ENCODE measurements around the gene SYNE4. TPM values are rescaled to one million over a fixed set of nuclear protein-coding genes. Genes with fewer than 3 reads are reported as not detected.

The SYNE4 gene
- polyA plus RNA-seq, 1 of the 3 experiments (the other 2 are of a cell fraction), result 0.48 TPM

GRCh38 chr19:36049080-36049698 lies 40.6 kb upstream of the SYNE4 start (continued):
- no peak for TF ChIP-seq PBX3 (IDR thresholded peaks at IDR 0.05)

GRCh38 chr19:36047835-36048234 lies 39.2 kb upstream of the SYNE4 start:
- H3K4me2 ChIP-seq, result no peak overlapping the region
- H3F3A ChIP-seq (replicated peaks; ENCODE audit: insufficient read depth), result peaks cover 1% of the 10 kb centered on the region
- no peak overlapping the region for H3K27ac ChIP-seq (ENCODE audit: low read depth in 2 of 2, low read length in 1 of 2)
- no peaks in the 10 kb centered on the region for H3K36me3 ChIP-seq (replicated peaks in 1 of 2; ENCODE audit: control insufficient read depth in 1 of 2, insufficient read depth in 2 of 2, low read length in 1 of 2)
- CTCF ChIA-PET, result interaction anchor here (1.3 kb wide), 1 partner anchor 8 kb away, joined by 4 read pairs; no protein-coding TSS in a partner anchor
- H4K20me1 ChIP-seq (ENCODE audit: insufficient read depth), result no peaks in the 10 kb centered on the region
- H3K9me2 ChIP-seq, result no peaks in the 10 kb centered on the region
- TF ChIP-seq TCF12 (IDR thresholded peaks at IDR 0.05) (no peak), MEF2A (IDR thresholded peaks at IDR 0.05; ENCODE audit: borderline replicate concordance, low read depth) (no peak), ZBTB33 (IDR thresholded peaks at IDR 0.05; ENCODE audit: borderline replicate concordance, low read depth) (no peak), EZH2phosphoT487 (IDR thresholded peaks at IDR 0.05; ENCODE audit: borderline replicate concordance, low read depth) (no peak), GATA2 (CRISPR knock-in tag; IDR thresholded peaks at IDR 0.05) (no peak), TAF1 (IDR thresholded peaks at IDR 0.05; ENCODE audit: borderline replicate concordance, low read depth, low read length) (no peak), SMC3 (IDR thresholded peaks at IDR 0.05; ENCODE audit: low read depth, low read length) (no peak), FOSL2 (IDR thresholded peaks at IDR 0.05; ENCODE audit: borderline replicate concordance, low read depth) (no peak), TEAD4 (IDR thresholded peaks at IDR 0.05; ENCODE audit: borderline replicate concordance, insufficient read depth) (no peak), RAD21 (IDR thresholded peaks at IDR 0.05; ENCODE audit: low read length) (no peak), YY1 (IDR thresholded peaks at IDR 0.05; ENCODE audit: low read depth) (no peak), RFX5 (IDR thresholded peaks at IDR 0.05; ENCODE audit: low read length) (no peak), FOXM1 (IDR thresholded peaks at IDR 0.05; ENCODE audit: low read depth) (no peak), ELF1 (IDR thresholded peaks at IDR 0.05) (no peak), USF1 (IDR thresholded peaks at IDR 0.05; ENCODE audit: borderline replicate concordance, low read depth) (no peak), USF2 (IDR thresholded peaks at IDR 0.05; ENCODE audit: borderline replicate concordance, low read depth, low read length) (no peak)
- no peak overlapping the region for H2AFZ ChIP-seq (ENCODE audit: low read depth)
- no peak overlapping the region for H3K9ac ChIP-seq
- no peak for DNase-seq
- H3K79me2 ChIP-seq (ENCODE audit: insufficient read depth), result no peaks in the 10 kb centered on the region
- H3K27me3 ChIP-seq (ENCODE audit: insufficient read depth), result no peaks in the 10 kb centered on the region
- no peaks in the 10 kb centered on the region for H3K9me3 ChIP-seq
- no peak overlapping the region for H3K4me3 ChIP-seq (ENCODE audit: low read depth in 2 of 2, low read length in 1 of 2)
- peaks cover 0 to under 1% of the 10 kb centered on the region in 2 experiments; a peak in 2 of 4 replicates for H3K4me1 ChIP-seq (ENCODE audit: control insufficient read depth in 1 of 2, insufficient read depth in 2 of 2, low read depth in 1 of 2, low read length in 1 of 2)
- POLR2A ChIA-PET, result no interaction called here
